Measurements from ENCODE around the gene POTEE.
"Not testable (repeated sequence)": the region's sequence is repeated elsewhere in the genome, so short reads cannot be mapped to it uniquely, and the experiment has no call there.

Gene POTEE

DNA sequence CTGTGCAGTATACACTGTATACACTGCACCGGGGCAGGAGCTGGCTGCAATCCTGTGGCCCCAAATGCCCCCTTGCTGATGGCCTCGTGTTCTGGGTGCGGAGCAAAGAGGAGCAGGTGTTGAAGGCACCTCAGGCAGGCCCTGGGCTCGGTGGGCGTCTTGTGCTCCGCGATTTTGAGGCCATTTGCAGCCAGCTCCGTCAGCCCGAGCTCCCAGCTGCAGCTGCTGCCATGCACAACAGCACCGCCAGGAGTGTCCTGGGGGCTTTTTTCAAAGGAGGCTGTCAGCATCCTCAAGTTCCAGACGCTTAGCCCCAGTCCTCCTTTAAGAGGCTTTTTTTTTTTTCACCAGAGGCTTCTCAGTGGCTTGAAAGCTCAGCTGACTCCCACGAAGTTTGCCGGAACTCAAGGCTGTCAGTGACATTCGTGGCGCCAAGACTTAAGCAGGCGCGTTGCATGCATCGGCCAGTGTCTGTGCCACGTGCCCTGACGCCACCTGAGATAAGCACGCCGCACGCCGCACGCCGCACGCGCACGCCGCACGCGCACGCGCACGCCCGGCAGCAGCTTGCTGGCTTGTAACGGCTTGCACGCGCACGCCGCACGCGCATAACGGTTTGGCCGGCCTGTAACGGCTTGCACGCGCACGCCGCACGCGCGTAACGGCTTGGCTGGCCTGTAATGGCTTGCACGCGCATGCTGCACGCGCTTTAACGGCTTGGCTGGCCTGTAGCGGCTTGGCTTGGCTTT, 8.1 kb downstream of the POTEE start:
- intact Hi-C loops (cut with DNase I; ENCODE audit: low total_unique reads); H3K36me3 ChIP-seq; H3K4me1 ChIP-seq; H3K4me3 ChIP-seq; H3K27me3 ChIP-seq; H3K9me3 ChIP-seq; H3K27ac ChIP-seq; DNase-seq: not testable (repeated sequence)

- not testable (repeated sequence) for H3K27ac ChIP-seq, DNase-seq, H3K4me1 ChIP-seq
Observed at GRCh38 chr2:131235543-131236449, 26.5 kb downstream of the POTEE start.

More at GRCh38 chr2:131235543-131236449, 26.5 kb downstream of the POTEE start:
- H3K36me3 ChIP-seq; H3K4me3 ChIP-seq; H3K27me3 ChIP-seq; H3K9me3 ChIP-seq; intact Hi-C loops (cut with DNase I; ENCODE audit: low total_unique reads): not testable (repeated sequence)

Measured in tibial artery (tissue), 4 donors.